ENCODE measurements around the gene PRPF38A. TPM values are rescaled to one million over a fixed set of nuclear protein-coding genes. Genes with fewer than 3 reads are reported as not detected.

PRPF38A gene
- total and polyA plus RNA-seq, 11 donors, result 6.2 to 24.7 (median 16.5) TPM

- no peak for TF ChIP-seq CTCF (IDR thresholded peaks at IDR 0.05)
- no peak for TF ChIP-seq POLR2A (IDR thresholded peaks at IDR 0.05)
- 91 to 95% (median 94%) methylated on average over 8 of the region's 8 CpGs for WGBS, 4 donors
- H3K27me3 ChIP-seq, result no peaks in the 10 kb centered on the region
- no peak overlapping the region for H3K4me3 ChIP-seq
- ATAC-seq, result no peak
- H3K27ac ChIP-seq, result no peak overlapping the region
- no peaks in the 10 kb centered on the region for H3K9me3 ChIP-seq
- intact Hi-C loops (cut with DNase I), result no loop called here
- H3K4me1 ChIP-seq, result no peaks in the 10 kb centered on the region
- H3K36me3 ChIP-seq, result peaks cover 0 to 98% (median 94%) of the 10 kb centered on the region in 9 donors
- DNase-seq, result no peak
These were observed 28.4 kb downstream of the PRPF38A start for GRCh38 chr1:52432807-52433206.

- H3K36me3 ChIP-seq, result peaks cover 0 to 100% (median 86%) of the 10 kb centered on the region in 9 donors
- intact Hi-C loops (cut with DNase I), result no loop called here
These were observed 30.8 kb downstream of the PRPF38A start for GRCh38 chr1:52435211-52435610.

GRCh38 chr1:52435650-52436049, 31.2 kb downstream of the PRPF38A start:
- H3K36me3 ChIP-seq, result peaks cover 0 to 100% (median 84%) of the 10 kb centered on the region in 9 donors
- no peak overlapping the region for H3K27ac ChIP-seq
- DNase-seq (no peak), ATAC-seq (no peak)
- TF ChIP-seq CTCF (IDR thresholded peaks at IDR 0.05), result no peak
- TF ChIP-seq POLR2A (IDR thresholded peaks at IDR 0.05), result no peak
- no peak overlapping the region for H3K4me3 ChIP-seq
- WGBS, 4 donors, result 87 to 100% (median 97%) methylated on average over 1 of the region's 1 CpG
- no peaks in the 10 kb centered on the region for H3K27me3 ChIP-seq
- H3K9me3 ChIP-seq, result no peaks in the 10 kb centered on the region
- intact Hi-C loops (cut with DNase I), result no loop called here
- no peaks in the 10 kb centered on the region for H3K4me1 ChIP-seq

More at GRCh38 chr1:52435211-52435610, 30.8 kb downstream of the PRPF38A start:
- ATAC-seq (no peak), DNase-seq (no peak)
- Histone ChIP-seq H3K4me1 (no peaks in the 10 kb centered on the region), H3K27me3 (no peaks in the 10 kb centered on the region), H3K4me3 (no peak overlapping the region), H3K9me3 (no peaks in the 10 kb centered on the region), H3K27ac (no peak overlapping the region)
- TF ChIP-seq CTCF (IDR thresholded peaks at IDR 0.05) (no peak), POLR2A (IDR thresholded peaks at IDR 0.05) (no peak)
- 93 to 100% (median 99%) methylated on average over 1 of the region's 1 CpG for WGBS, 4 donors

GRCh38 chr1:52436817-52437216, 32.4 kb downstream of the PRPF38A start:
- peaks cover 0 to 100% (median 84%) of the 10 kb centered on the region in 9 donors for H3K36me3 ChIP-seq
- H3K4me1 ChIP-seq, result no peaks in the 10 kb centered on the region
- no peak for DNase-seq
- H3K4me3 ChIP-seq, result no peak overlapping the region
- intact Hi-C loops (cut with DNase I), result no loop called here
- 91 to 93% (median 92%) methylated on average over 7 of the region's 7 CpGs for WGBS, 4 donors
- H3K9me3 ChIP-seq, result no peaks in the 10 kb centered on the region
- H3K27ac ChIP-seq, result no peak overlapping the region
- H3K27me3 ChIP-seq, result no peaks in the 10 kb centered on the region
- TF ChIP-seq POLR2A (IDR thresholded peaks at IDR 0.05) (no peak), CTCF (IDR thresholded peaks at IDR 0.05) (no peak)
- no peak for ATAC-seq

Measured in heart left ventricle (tissue), 16 donors.